ENCODE measurements around the gene RPS21.

RPS21 gene

GRCh38 chr20:62354031-62354808 is 32.7 kb upstream of the RPS21 start:
- DNase-seq: no peak

GRCh38 chr20:62354811-62355341 is 32.0 kb upstream of the RPS21 start:
- no peak for DNase-seq

GRCh38 chr20:62355516-62355877 is 31.4 kb upstream of the RPS21 start:
- DNase-seq: peak; percentile 20

GRCh38 chr20:62355878-62356588 is 30.9 kb upstream of the RPS21 start:
- DNase-seq: no peak

- no peak for DNase-seq
Observed at GRCh38 chr20:62356589-62357186, 30.2 kb upstream of the RPS21 start.

GRCh38 chr20:62357187-62357667 is 29.7 kb upstream of the RPS21 start:
- no peak for DNase-seq

GRCh38 chr20:62357681-62358080 is 29.2 kb upstream of the RPS21 start:
- no peak for DNase-seq

GRCh38 chr20:62358171-62359042 is 28.5 kb upstream of the RPS21 start:
- DNase-seq: no peak

GRCh38 chr20:62359043-62359490 is 27.8 kb upstream of the RPS21 start:
- DNase-seq: no peak

GRCh38 chr20:62359491-62360121 is 27.3 kb upstream of the RPS21 start:
- DNase-seq: no peak

- no peak for DNase-seq
Observed at GRCh38 chr20:62360854-62361798, 25.8 kb upstream of the RPS21 start.

- DNase-seq: no peak
Observed at GRCh38 chr20:62361799-62362589, 24.9 kb upstream of the RPS21 start.

- DNase-seq: no peak
Observed at GRCh38 chr20:62362590-62362940, 24.3 kb upstream of the RPS21 start.

- DNase-seq: no peak
Observed at GRCh38 chr20:62362991-62363919, 23.6 kb upstream of the RPS21 start.

- DNase-seq: no peak
Observed at GRCh38 chr20:62363920-62364851, 22.7 kb upstream of the RPS21 start.

- DNase-seq: no peak
Observed at GRCh38 chr20:62364911-62365736, 21.8 kb upstream of the RPS21 start.
